GM18868 (cell line): ENCODE data around the gene ST6GALNAC5.
A peak's percentile ranks its signal among the peaks of the same experiment; 100 is the strongest.

Source experiments
- ATAC-seq: cut with Tn5 transposase; IDR thresholded peaks from one replicate; pipeline ENCODE4 v1.9.1; 2021; ENCODE audit warnings: mild to moderate bottlenecking, moderate library complexity; ENCODE audit not compliant: unreplicated experiment

Gene ST6GALNAC5

GRCh38 chr1:76998582-76999223 is 131.4 kb downstream of the ST6GALNAC5 start:
- ATAC-seq: no peak

DNA sequence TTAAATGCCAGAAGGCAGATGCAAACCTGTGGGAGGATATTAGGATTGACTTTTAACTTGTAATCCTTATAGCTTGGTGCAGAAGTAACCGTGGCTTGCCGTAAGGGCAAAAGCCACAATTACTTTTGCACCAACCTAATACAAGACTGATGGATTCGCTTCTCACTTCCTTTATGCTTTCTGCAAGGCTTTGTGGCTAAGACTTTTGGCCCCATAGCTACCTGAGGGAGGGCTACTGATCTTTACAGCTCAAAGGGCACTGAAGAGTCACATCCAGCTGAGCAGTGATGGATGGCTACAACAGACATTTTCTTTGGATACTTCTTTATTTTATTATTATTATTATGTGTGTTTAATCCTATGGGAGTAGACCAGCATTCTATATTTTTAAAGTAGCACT is 140.4 kb downstream of the ST6GALNAC5 start:
- ATAC-seq: no peak

DNA sequence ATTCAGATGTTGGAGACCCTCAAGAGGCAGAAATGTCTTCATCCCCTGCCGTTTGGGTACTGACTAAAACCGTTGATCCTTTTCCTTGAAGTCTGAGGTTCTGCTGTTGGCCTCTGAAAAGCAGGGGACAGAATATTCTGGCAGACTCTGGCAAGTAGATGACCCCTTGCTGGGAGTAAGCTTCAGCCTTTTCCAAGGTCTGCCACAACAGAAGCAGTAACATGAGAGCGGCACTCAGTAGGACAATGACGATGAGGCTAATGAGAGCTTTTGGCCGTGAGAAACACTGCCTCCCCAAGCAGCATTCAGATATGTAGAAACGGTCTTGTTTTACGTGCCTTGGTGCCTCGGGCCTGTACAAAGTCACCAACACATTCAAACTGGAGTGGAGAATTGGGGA is 143.7 kb downstream of the ST6GALNAC5 start:
- no peak for ATAC-seq

GRCh38 chr1:77012066-77012465 is 144.8 kb downstream of the ST6GALNAC5 start:
- no peak for ATAC-seq

- no peak for ATAC-seq
These were observed 147.0 kb downstream of the ST6GALNAC5 start for GRCh38 chr1:77014073-77014788.

DNA sequence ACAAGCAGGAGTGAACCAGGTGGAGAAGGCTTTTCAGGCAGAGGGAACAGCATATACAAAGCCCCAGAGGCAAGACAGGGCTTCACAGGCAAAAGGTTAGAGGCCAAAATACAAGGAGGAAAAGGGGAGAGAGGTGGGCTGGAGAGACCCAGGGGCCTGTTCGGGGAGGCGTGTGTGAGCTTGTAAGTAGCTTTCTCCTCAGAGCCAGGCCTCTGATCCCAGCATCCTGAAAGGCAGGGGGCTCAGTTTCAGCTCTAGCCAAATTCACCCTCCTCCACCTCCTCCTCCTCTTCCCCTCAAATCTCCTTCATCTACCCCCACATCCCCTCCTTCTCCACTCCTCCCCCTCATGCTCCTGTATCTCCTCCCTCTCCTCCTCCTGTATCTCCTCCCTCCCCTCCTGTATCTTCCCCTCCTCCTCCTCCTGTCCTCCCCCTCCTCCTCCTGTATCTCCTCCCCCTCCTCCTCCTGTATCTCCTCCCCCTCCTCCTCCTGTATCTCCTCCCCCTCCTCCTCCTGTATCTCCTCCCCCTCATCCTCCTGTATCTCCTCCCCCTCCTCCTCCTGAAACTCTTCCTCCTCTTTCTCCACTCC is 148.6 kb downstream of the ST6GALNAC5 start:
- no peak for ATAC-seq

DNA sequence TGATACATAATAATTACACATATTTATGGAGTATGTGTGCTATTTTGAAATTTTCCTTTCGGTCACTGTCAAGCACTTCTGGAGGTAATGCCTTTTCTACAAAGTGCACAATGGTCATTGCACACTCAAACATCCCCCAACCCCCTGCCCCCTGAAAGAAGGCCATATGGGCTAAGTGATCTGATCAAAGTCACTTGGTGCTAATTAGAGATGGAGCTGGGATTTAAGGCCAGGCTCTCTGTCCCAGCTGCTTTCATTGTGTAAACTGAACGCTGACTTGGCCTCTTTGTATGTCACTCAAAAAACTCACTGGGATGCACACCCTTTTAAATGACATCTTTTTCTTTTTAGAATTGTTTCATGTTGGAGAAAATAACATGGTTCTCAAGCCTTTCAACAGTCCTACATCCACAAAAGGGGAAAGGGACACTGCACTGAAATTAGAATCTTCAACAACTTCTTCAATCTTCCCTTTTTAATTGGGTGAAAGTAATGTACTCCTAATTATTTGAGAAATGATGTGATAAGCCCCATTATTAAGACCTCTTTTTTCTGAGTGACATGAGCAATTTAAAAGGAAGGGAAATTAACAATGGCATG is 149.2 kb downstream of the ST6GALNAC5 start:
- no peak for ATAC-seq

- no peak for ATAC-seq
These were observed 151.0 kb downstream of the ST6GALNAC5 start for GRCh38 chr1:77018311-77018710.

DNA sequence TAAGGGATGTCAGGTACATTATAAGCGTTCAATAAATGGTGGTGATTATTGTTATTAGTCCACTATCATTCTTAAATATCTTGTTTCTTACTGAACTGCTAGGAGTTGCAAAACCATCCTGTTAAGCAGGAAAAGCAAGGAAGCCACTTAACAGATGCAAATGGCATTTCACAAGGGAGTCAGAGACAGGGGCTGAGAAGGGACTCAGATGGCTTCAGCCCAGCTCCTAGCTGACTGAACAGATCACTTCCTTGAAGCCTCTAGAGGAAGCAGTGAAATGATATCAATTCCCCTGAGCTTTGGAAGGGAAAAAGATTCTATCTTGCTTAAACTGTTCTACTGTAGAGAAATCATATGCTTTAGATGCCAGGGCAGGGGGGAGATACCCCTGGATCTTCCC is 151.5 kb downstream of the ST6GALNAC5 start:
- ATAC-seq: no peak

DNA sequence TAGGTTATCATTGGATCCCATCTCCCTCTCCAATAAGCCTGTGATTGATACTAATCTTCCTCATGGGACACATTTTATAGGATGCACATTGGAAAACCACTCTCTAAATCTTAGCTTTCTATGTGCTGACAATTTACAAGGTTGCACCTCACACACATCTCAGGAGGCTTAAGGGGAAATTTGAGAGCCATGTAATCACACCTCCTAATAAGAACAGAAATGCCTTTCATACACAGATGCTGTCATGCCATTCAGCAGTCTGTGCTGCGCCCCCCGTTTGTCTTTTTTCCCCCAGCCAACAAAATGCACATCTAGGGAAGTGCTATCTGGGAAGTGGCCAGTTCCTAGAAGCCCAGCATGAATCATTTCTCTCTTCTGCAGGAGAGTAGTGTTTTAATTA is 154.5 kb downstream of the ST6GALNAC5 start:
- no peak for ATAC-seq

DNA sequence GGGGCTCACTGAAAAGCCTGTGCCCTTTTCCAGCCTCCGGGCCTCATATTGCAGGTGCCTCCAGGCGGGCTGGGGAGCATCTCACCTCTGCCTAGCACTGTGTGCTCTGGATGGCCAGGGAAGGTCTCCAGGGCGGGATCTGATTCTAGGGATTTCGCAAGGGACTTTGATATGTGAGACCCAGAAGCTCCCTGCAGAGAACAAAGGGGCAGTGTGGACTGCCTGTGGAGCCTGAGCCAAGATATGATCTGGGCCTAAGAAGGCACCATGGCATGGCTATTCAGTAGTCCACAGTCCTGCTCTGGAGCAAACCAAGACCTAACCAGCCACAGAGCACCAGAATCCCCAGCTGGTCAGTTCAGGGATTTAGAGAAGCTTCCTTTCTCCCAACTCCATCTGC is 157.2 kb downstream of the ST6GALNAC5 start:
- ATAC-seq: no peak

GRCh38 chr1:77025599-77025998 is 158.3 kb downstream of the ST6GALNAC5 start:
- no peak for ATAC-seq

- ATAC-seq: no peak
These were observed 158.9 kb downstream of the ST6GALNAC5 start for GRCh38 chr1:77026135-77026534.

GRCh38 chr1:77026640-77027039 is 159.4 kb downstream of the ST6GALNAC5 start:
- no peak for ATAC-seq

- no peak for ATAC-seq
These were observed 160.6 kb downstream of the ST6GALNAC5 start for GRCh38 chr1:77027847-77028246.

- ATAC-seq: no peak
These were observed 163.3 kb downstream of the ST6GALNAC5 start for GRCh38 chr1:77030401-77031105.

DNA sequence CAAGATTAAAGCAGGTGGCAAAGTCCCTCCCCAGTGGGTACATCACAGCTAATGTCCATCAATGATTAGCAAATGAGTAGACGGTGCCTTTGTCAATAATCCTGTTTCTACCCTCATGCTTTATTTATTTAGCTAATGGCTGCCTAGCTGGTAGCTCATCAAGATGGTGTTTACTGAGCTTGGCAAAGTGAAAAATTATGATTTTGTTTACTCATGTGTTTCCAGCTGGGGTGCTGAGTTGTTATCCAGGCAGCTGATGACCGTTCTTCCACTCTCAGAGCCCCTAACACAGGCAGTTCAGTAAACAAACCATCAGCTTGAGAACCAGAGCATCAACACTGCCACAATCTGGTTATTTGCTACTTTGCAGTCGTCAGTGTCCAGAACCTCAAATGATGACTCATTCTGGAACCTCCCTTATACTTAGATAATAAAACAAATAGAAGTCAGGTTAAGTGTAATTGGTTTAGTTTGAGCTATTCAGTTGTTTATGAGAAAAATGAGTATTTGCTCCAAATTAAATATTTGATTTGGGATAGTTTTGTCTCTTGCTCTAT is 163.9 kb downstream of the ST6GALNAC5 start:
- peak; percentile 44 for ATAC-seq

- no peak for ATAC-seq
These were observed 169.3 kb downstream of the ST6GALNAC5 start for GRCh38 chr1:77036560-77036959.

DNA sequence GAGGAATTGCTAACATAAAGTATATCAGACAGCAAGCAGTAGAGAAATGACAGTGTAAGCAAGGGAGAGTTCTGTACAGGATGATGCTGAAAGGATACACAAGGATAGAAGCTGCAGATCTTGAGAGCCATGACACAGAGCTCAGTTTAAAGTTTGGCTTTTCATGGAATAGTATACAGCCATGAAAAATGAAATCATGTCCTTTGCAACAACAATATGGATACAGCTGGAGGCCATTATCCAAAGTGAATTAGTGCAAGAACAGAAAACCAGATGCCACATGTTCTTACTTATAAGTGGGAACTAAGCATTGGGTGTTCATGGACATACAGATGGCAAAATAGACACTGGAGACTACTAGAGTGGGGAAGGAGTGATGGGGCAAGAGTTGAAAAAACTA is 169.8 kb downstream of the ST6GALNAC5 start:
- no peak for ATAC-seq

- ATAC-seq: no peak
These were observed 170.7 kb downstream of the ST6GALNAC5 start for GRCh38 chr1:77038000-77038399.

DNA sequence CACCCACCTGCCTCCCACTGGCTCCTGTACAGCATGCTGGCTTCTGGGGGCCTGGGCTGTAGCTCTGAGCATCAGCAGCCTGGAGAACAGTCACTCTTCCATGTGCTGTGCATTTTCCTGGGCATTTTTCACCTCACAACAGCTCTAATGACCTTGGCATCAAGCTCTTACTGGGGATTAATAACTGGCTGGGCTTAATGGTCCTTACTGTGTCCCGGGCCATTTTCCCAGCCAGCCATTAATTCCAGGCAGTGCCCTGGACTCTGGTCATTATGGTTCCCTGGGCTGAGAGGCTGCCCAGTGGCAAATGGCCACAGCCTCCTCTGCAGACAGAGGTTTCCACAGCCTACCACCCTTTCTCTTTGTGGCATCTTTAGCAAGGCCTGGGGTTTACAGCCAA is 171.8 kb downstream of the ST6GALNAC5 start:
- no peak for ATAC-seq
